Neuronal stem cell (in vitro differentiated cells): ENCODE results near the gene EMC8.

Source experiments
- DNase-seq: peaks from one replicate; pipeline ENCODE4 v3.0.0-alpha.2; 2013; ENCODE audit warnings: low spot score
- H2AFZ ChIP-seq: one replicate; pipeline ENCODE4 v1.6.1; 2013; ENCODE audit warnings: mild to moderate bottlenecking, low read length, inconsistent platforms
- H2AK5ac ChIP-seq: 2 replicates; pipeline ENCODE4 v1.6.1; 2013; ENCODE audit warnings: low read depth, mild to moderate bottlenecking, inconsistent platforms, low read length, moderate library complexity, mixed read lengths
- H2BK120ac ChIP-seq: 2 replicates; pipeline ENCODE4 v1.6.1; 2013; ENCODE audit warnings: low read depth, mild to moderate bottlenecking, inconsistent platforms, low read length, moderate library complexity, mixed read lengths
- H2BK12ac ChIP-seq: one replicate; pipeline ENCODE4 v1.6.1; 2013; ENCODE audit warnings: low read length, inconsistent platforms
- H2BK15ac ChIP-seq: 2 replicates; pipeline ENCODE4 v1.6.1; 2013; ENCODE audit warnings: mild to moderate bottlenecking, low read length, inconsistent platforms, mixed read lengths
- H2BK5ac ChIP-seq: one replicate; pipeline ENCODE4 v1.6.1; 2013; ENCODE audit warnings: inconsistent platforms, mild to moderate bottlenecking, low read length, moderate library complexity
- H3K14ac ChIP-seq: one replicate; pipeline ENCODE4 v1.6.1; 2013; ENCODE audit warnings: low read length, inconsistent platforms
- H3K18ac ChIP-seq: 2 replicates; pipeline ENCODE4 v1.6.1; 2013; ENCODE audit warnings: low read length, inconsistent platforms
- H3K23ac ChIP-seq: 2 replicates; pipeline ENCODE4 v1.6.1; 2013; ENCODE audit warnings: low read depth, mild to moderate bottlenecking, mixed read lengths, low read length, inconsistent platforms; ENCODE audit not compliant: poor library complexity
- H3K27ac ChIP-seq: replicated peaks from 3 replicates; pipeline ENCODE4 v1.5.1; 2013; ENCODE audit warnings: low read length, inconsistent platforms
- H3K27me3 ChIP-seq, 3 experiments: 2 replicates each; pipeline ENCODE4 v1.6.1; 2013; ENCODE audit warnings: low read length in 3 of 3, mild to moderate bottlenecking in 2 of 3, inconsistent platforms in 1 of 3, low read depth in 1 of 3, mixed read lengths in 1 of 3, moderate library complexity in 1 of 3; ENCODE audit not compliant: control insufficient read depth in 3 of 3, insufficient read depth in 3 of 3
- H3K36me3 ChIP-seq, 2 donors: replicated peaks in 1 of 2; 2 replicates each; pipeline ENCODE4 v1.6.1; 2013; ENCODE audit warnings: low read length in 2 of 2; ENCODE audit not compliant: control insufficient read depth in 2 of 2, insufficient read depth in 2 of 2
- H3K4ac ChIP-seq: 2 replicates; pipeline ENCODE4 v1.6.1; 2013; ENCODE audit warnings: inconsistent platforms, mild to moderate bottlenecking, low read length, moderate library complexity
- H3K4me1 ChIP-seq, 2 donors: 1 replicate in 1 of 2; 2 replicates in 1 of 2; pipeline ENCODE4 v1.6.1; 2013; ENCODE audit warnings: low read length in 2 of 2, low read depth in 1 of 2; ENCODE audit not compliant: control insufficient read depth in 2 of 2, insufficient read depth in 1 of 2
- H3K4me2 ChIP-seq: one replicate; pipeline ENCODE4 v1.6.1; 2013; ENCODE audit warnings: mild to moderate bottlenecking, low read length, inconsistent platforms; ENCODE audit not compliant: insufficient read depth, poor library complexity, severe bottlenecking
- H3K4me3 ChIP-seq, 2 donors: 2 replicates each; pipeline ENCODE4 v1.5.1; 2013; ENCODE audit warnings: low read length in 2 of 2, mild to moderate bottlenecking in 2 of 2, inconsistent platforms in 1 of 2, moderate library complexity in 1 of 2
- H3K79me1 ChIP-seq: one replicate; pipeline ENCODE4 v1.6.1; 2013; ENCODE audit warnings: low read depth, mild to moderate bottlenecking, inconsistent platforms, low read length, moderate library complexity
- H3K9ac ChIP-seq: one replicate; pipeline ENCODE4 v1.6.1; 2013; ENCODE audit warnings: mild to moderate bottlenecking, low read depth, low read length, inconsistent platforms; ENCODE audit not compliant: poor library complexity
- H3K9me3 ChIP-seq, 2 donors: replicated peaks in 1 of 2; 2 replicates each; pipeline versions ENCODE3 to v1.6.1; 2013; ENCODE audit warnings: low read length in 2 of 2, mild to moderate bottlenecking in 2 of 2, inconsistent platforms in 1 of 2, low read depth in 1 of 2, mixed read lengths in 1 of 2, moderate library complexity in 1 of 2; ENCODE audit not compliant: control insufficient read depth in 2 of 2, insufficient read depth in 1 of 2
- H4K8ac ChIP-seq: one replicate; pipeline ENCODE4 v1.6.1; 2013; ENCODE audit warnings: low read depth, mild to moderate bottlenecking, inconsistent platforms, low read length, moderate library complexity
- H4K91ac ChIP-seq: one replicate; pipeline ENCODE4 v1.6.1; 2013; ENCODE audit warnings: low read length, low read depth, mild to moderate bottlenecking, inconsistent platforms; ENCODE audit not compliant: poor library complexity
- WGBS, 2 donors: extraction: QIAGEN DNeasy Blood & Tissue Kit; methylation state at CpG; one replicate each; pipeline ENCODE4 v1.1.7; 2013; ENCODE audit warnings: missing lambda C conversion rate in 2 of 2, mixed read lengths in 1 of 2; ENCODE audit not compliant: insufficient read length in 2 of 2, insufficient replicate concordance in 1 of 2; ENCODE audit errors: extremely low coverage in 2 of 2; 5-methylcytosine and 5-hydroxymethylcytosine counted together

Gene EMC8

GRCh38 chr16:85812031-85812807 is 12.9 kb upstream of the EMC8 start:
- H3K27me3 ChIP-seq, result peaks cover 0 to 38% (median 3%) of the 10 kb centered on the region in 3 experiments
- peaks cover 0 to 2% of the 10 kb centered on the region in 2 donors for H3K36me3 ChIP-seq
- no peak overlapping the region for H3K4me2 ChIP-seq
- H3K4ac ChIP-seq, result no peak overlapping the region
- H4K8ac ChIP-seq, result no peak overlapping the region
- no CpG with 5 or more reads among the region's 37 CpGs for WGBS, 2 donors
- no peak for DNase-seq
- no peak overlapping the region for H2BK12ac ChIP-seq
- no peak overlapping the region for H3K9ac ChIP-seq
- H3K18ac ChIP-seq, result peak overlapping the region; percentile 36
- no peak overlapping the region for H2BK15ac ChIP-seq
- H2BK5ac ChIP-seq, result no peak overlapping the region
- no peaks in the 10 kb centered on the region for H3K79me1 ChIP-seq
- no peak overlapping the region for H2BK120ac ChIP-seq
- H3K4me1 ChIP-seq, result no peaks in the 10 kb centered on the region
- no peak overlapping the region for H3K4me3 ChIP-seq
- H2AK5ac ChIP-seq, result no peak overlapping the region
- no peak overlapping the region for H4K91ac ChIP-seq
- no peak overlapping the region for H3K27ac ChIP-seq
- H3K14ac ChIP-seq, result no peak overlapping the region
- no peak overlapping the region for H3K23ac ChIP-seq
- no peaks in the 10 kb centered on the region for H3K9me3 ChIP-seq
- peak overlapping the region; percentile 61 for H2AFZ ChIP-seq

GRCh38 chr16:85810742-85811115 is 11.4 kb upstream of the EMC8 start:
- Histone ChIP-seq H2BK12ac (no peak overlapping the region), H3K79me1 (no peaks in the 10 kb centered on the region), H3K4me3 (no peak overlapping the region), H3K4ac (no peak overlapping the region), H2AFZ (no peak overlapping the region), H3K23ac (no peak overlapping the region), H3K4me2 (no peak overlapping the region), H4K91ac (no peak overlapping the region), H3K27ac (no peak overlapping the region), H3K36me3 (peaks cover 8 to 16% of the 10 kb centered on the region in 2 donors), H3K9me3 (peaks cover 0 to 3% of the 10 kb centered on the region in 2 donors), H3K27me3 (peaks cover 0 to 38% (median 3%) of the 10 kb centered on the region in 3 experiments), H3K14ac (no peak overlapping the region), H4K8ac (no peak overlapping the region), H3K18ac (no peak overlapping the region), H2AK5ac (no peak overlapping the region), H3K9ac (no peak overlapping the region), H2BK5ac (no peak overlapping the region), H2BK15ac (no peak overlapping the region), H2BK120ac (no peak overlapping the region), H3K4me1 (no peaks in the 10 kb centered on the region)
- WGBS, 2 donors, result no CpG with 5 or more reads among the region's 7 CpGs
- DNase-seq, result no peak

DNA sequence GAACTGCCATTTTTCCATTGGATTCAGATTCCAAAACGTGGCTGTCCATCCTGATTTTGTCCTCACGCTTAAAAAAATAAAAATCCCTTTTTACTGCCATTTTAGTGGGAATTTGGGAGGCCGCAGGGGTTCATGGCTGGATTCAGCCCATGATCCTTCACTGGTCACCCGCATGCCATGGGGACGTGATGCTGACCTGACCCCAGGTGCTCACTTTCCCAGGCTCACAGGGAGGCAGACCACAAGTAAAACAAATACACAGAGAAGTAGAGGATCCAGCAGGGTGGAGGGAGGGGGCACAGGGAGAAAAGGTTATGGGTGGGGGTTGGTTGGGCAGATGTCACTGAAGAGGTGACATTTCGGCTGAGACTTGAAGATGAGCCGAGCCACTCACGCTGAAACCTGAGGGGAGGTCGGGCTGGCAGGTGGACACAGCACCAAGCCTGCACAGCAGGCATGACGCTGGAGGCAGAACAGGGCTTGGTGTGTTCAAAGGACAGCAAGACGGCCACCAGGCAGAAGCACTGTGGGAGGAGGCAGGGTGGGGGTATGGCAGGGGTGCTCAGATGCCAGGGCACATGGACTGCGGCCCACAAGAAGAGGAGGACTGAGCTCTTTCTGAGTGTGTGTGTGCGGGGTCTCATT is 10.9 kb upstream of the EMC8 start:
- Histone ChIP-seq H2BK15ac (no peak overlapping the region), H4K91ac (no peak overlapping the region), H3K4me1 (no peaks in the 10 kb centered on the region), H3K9me3 (peaks cover 0 to 3% of the 10 kb centered on the region in 2 donors), H3K27ac (no peak overlapping the region), H3K4ac (no peak overlapping the region), H3K9ac (no peak overlapping the region), H2BK5ac (no peak overlapping the region), H2AK5ac (no peak overlapping the region), H3K79me1 (no peaks in the 10 kb centered on the region), H2BK120ac (no peak overlapping the region), H3K14ac (no peak overlapping the region), H4K8ac (no peak overlapping the region), H3K18ac (no peak overlapping the region), H3K4me3 (no peak overlapping the region), H3K4me2 (no peak overlapping the region), H3K23ac (no peak overlapping the region), H3K36me3 (peaks cover 13 to 22% of the 10 kb centered on the region in 2 donors), H2BK12ac (no peak overlapping the region), H2AFZ (no peak overlapping the region), H3K27me3 (peaks cover 0 to 34% (median 3%) of the 10 kb centered on the region in 3 experiments)
- no CpG with 5 or more reads among the region's 13 CpGs for WGBS, 2 donors
- no peak for DNase-seq

GRCh38 chr16:85809645-85810044 is 10.3 kb upstream of the EMC8 start:
- no peak overlapping the region for H2BK12ac ChIP-seq
- H3K79me1 ChIP-seq, result no peaks in the 10 kb centered on the region
- no CpG with 5 or more reads among the region's 10 CpGs for WGBS, 2 donors
- no peak overlapping the region for H3K4me3 ChIP-seq
- H4K8ac ChIP-seq, result no peak overlapping the region
- no peak overlapping the region for H3K27ac ChIP-seq
- H3K18ac ChIP-seq, result no peak overlapping the region
- no peak overlapping the region for H4K91ac ChIP-seq
- no peak overlapping the region for H3K9ac ChIP-seq
- H3K23ac ChIP-seq, result no peak overlapping the region
- H3K14ac ChIP-seq, result no peak overlapping the region
- no peak overlapping the region for H2BK120ac ChIP-seq
- DNase-seq, result no peak
- no peak overlapping the region for H2BK5ac ChIP-seq
- no peaks in the 10 kb centered on the region for H3K4me1 ChIP-seq
- H2AK5ac ChIP-seq, result no peak overlapping the region
- H2BK15ac ChIP-seq, result no peak overlapping the region
- H3K4me2 ChIP-seq, result no peak overlapping the region
- H3K4ac ChIP-seq, result no peak overlapping the region
- peaks cover 0 to 3% of the 10 kb centered on the region in 2 donors for H3K9me3 ChIP-seq
- peaks cover 18 to 27% of the 10 kb centered on the region in 2 donors for H3K36me3 ChIP-seq
- no peak overlapping the region for H2AFZ ChIP-seq
- peaks cover 0 to 30% (median 3%) of the 10 kb centered on the region in 3 experiments for H3K27me3 ChIP-seq
